K562 (cell line): ENCODE results near the gene TMEM87A. TPM values are rescaled to one million over a fixed set of nuclear protein-coding genes. Genes with fewer than 3 reads are reported as not detected.

Experiments
- CBX5 ChIP-seq: IDR thresholded peaks from 2 replicates; pipeline ENCODE4 v1.6.1; 2014; ENCODE audit warnings: low read depth, borderline replicate concordance
- HDGF ChIP-seq: fragments of 450-650 bp; IDR thresholded peaks from 2 replicates; pipeline ENCODE4 v1.6.1; 2016
- KAT7 ChIP-seq: sonication (generic); formaldehyde crosslinking; IDR thresholded peaks from 2 replicates; pipeline ENCODE4 v1.8.0; 2022; ENCODE audit warnings: missing genetic modification reagents, mild to moderate bottlenecking, borderline replicate concordance
- KHSRP ChIP-seq: fragments of 450-650 bp; IDR thresholded peaks from 2 replicates; pipeline ENCODE4 v1.6.1; 2017
- NR4A1 ChIP-seq, 2 experiments: fragments of 250-450 bp in 1 of 2; fragments of 450-650 bp in 1 of 2; sonication (Bioruptor Pico) in 1 of 2; IDR thresholded peaks; 2 replicates each; pipeline versions ENCODE4 v1.4.0 to v1.6.1; 2016 to 2020; ENCODE audit warnings: mild to moderate bottlenecking in 2 of 2, missing compliant biosample characterization in 1 of 2, missing genetic modification characterization in 1 of 2, moderate library complexity in 1 of 2
- NUFIP1 ChIP-seq: fragments of 450-650 bp; IDR thresholded peaks from 2 replicates; pipeline ENCODE4 v1.6.1; 2018; ENCODE audit not compliant: partially characterized antibody
- PYGO2 ChIP-seq: fragments of 450-650 bp; IDR thresholded peaks from 2 replicates; pipeline ENCODE4 v1.6.1; 2016; ENCODE audit warnings: mild to moderate bottlenecking, missing genetic modification characterization, moderate library complexity, missing compliant biosample characterization
- RBM34 ChIP-seq: fragments of 200-400 bp; formaldehyde crosslinking; IDR thresholded peaks from 2 replicates; pipeline ENCODE4 v1.6.1; 2018; ENCODE audit warnings: low read length, borderline replicate concordance; ENCODE audit not compliant: insufficient read depth
- ZFP30 ChIP-seq: fragments of 250-450 bp; sonication (Bioruptor Pico); IDR thresholded peaks from 2 replicates; pipeline ENCODE4 v1.8.0; 2022; ENCODE audit warnings: moderate library complexity, mild to moderate bottlenecking, inconsistent platforms, borderline replicate concordance
- ZNF133 ChIP-seq: fragments of 250-450 bp; sonication (Bioruptor Pico); IDR thresholded peaks from 2 replicates; pipeline ENCODE4 v1.4.0; 2020; ENCODE audit warnings: mild to moderate bottlenecking
- ZNF384 ChIP-seq: IDR thresholded peaks from 2 replicates; pipeline ENCODE4 v1.6.1; 2012; ENCODE audit warnings: low read depth, low read length, improper control_type of control experiment
- polyA plus RNA-seq, 8 experiments: library from polyadenylated mRNA; depleted of rRNA in 4 of 8; stranded (reverse) in 5 of 8; unstranded in 3 of 8; fragments of >200 nt; fragmentation: Nextera tagmentation in 2 of 8; fragmentation: Illumina TruSeq in 1 of 8; extraction: Ambion mirVana in 2 of 8; extraction: Trizol in 1 of 8; gene quantifications; 2 replicates each; pipeline versions ENCODE4 v1.2.1 to v1.2.3, GENCODE V29; 2011 to 2014; ENCODE audit warnings: inconsistent platforms in 1 of 8, missing spikeins in 1 of 8
- total RNA-seq, 7 experiments: library from RNA; depleted of rRNA in 6 of 7; stranded (reverse); fragments of >200 nt in 6 of 7; fragmentation: Illumina TruSeq in 2 of 7; extraction: Trizol in 2 of 7; gene quantifications; 2 replicates each; pipeline versions ENCODE4 v1.2.1 to v1.2.3, GENCODE V29; 2011 to 2021; ENCODE audit warnings: low replicate concordance in 1 of 7
- TF ChIP-seq, protein P1 (sequence below): fragments of 450-650 bp; IDR thresholded peaks from 2 replicates; pipeline ENCODE4 v1.6.1; 2016; ENCODE audit warnings: low read depth, mild to moderate bottlenecking, moderate library complexity
- TF ChIP-seq, protein P2 (sequence below), 2 experiments: IDR thresholded peaks; 2 replicates each; pipeline ENCODE4 v1.6.1; 2012; ENCODE audit warnings: improper control_type of control experiment in 2 of 2, low read depth in 2 of 2, low read length in 2 of 2, borderline replicate concordance in 1 of 2
- TF ChIP-seq, protein P3 (sequence below): fragments of 250-450 bp; sonication (Bioruptor Pico); IDR thresholded peaks from 2 replicates; pipeline ENCODE4 v1.5.0; 2021
- TF ChIP-seq, protein P4 (sequence below): sonication (generic); formaldehyde crosslinking; IDR thresholded peaks from 2 replicates; pipeline ENCODE4 v1.5.0; 2020; ENCODE audit warnings: missing genetic modification reagents
- TF ChIP-seq, protein P5 (sequence below): fragments of 250-450 bp; sonication (Bioruptor Pico); IDR thresholded peaks from 2 replicates; pipeline ENCODE4 v1.4.0; 2020; ENCODE audit warnings: borderline replicate concordance

The TMEM87A gene
- total and polyA plus RNA-seq, 9 of the 15 experiments (the other 6 are each of a cell fraction or from before 2014, with no cell fraction given), result 16.6 to 43.3 (median 29.6) TPM

DNA sequence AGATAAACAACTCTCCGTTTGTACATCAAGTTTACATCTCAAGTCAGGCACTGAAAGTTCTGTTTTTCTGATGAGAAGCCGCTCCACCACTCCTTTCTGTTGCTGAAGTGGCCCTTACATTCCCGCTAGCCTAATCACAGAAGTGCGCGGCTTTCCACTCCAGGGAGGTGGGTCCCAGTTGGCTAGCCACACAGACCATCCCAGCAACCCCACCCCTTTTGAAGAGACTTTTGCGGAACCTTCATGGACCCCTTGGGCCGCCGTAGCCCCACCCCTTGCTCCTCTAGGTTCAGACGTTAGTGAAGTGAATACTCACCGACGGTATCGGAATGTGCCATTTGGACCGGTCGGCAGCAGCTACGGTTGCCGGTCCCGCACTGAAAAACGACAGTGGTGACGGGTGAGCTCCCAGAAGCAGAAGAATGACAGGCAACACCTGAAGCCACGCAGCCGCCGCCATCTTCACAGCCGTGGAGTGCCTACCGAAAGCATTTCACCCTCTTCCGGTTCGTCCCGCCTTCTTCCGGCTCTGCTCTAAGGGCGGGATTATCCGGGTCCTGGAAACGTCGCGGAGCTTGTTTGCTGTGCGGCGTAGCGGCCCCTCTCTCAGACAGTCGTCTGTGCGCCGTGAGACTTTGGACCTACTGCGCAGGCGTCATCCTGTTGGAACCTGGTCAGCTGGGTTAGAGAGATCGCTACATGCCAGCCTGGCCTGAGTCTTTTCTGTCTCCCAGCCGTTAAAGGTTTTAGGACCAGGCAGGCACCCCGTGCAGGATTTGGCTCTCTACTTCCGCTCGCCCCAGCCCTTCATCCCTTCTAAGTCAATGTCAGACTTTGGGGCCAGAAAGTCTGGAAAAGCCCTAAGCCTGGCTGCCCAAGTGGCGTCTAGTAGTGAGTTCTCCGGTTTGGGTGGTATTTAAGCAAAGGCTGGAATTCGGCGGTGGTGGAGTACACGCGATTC lies at the start of gene TMEM87A, which contains the start of gene GANC (continued):
- TF ChIP-seq, protein P1, sequence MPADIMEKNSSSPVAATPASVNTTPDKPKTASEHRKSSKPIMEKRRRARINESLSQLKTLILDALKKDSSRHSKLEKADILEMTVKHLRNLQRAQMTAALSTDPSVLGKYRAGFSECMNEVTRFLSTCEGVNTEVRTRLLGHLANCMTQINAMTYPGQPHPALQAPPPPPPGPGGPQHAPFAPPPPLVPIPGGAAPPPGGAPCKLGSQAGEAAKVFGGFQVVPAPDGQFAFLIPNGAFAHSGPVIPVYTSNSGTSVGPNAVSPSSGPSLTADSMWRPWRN, result no peak
- TF ChIP-seq ZNF384, result no peak
- no peak for TF ChIP-seq ZFP30 (CRISPR knock-in tag)
- TF ChIP-seq HDGF, result no peak
- no peak for TF ChIP-seq KHSRP
- TF ChIP-seq, protein P2, sequence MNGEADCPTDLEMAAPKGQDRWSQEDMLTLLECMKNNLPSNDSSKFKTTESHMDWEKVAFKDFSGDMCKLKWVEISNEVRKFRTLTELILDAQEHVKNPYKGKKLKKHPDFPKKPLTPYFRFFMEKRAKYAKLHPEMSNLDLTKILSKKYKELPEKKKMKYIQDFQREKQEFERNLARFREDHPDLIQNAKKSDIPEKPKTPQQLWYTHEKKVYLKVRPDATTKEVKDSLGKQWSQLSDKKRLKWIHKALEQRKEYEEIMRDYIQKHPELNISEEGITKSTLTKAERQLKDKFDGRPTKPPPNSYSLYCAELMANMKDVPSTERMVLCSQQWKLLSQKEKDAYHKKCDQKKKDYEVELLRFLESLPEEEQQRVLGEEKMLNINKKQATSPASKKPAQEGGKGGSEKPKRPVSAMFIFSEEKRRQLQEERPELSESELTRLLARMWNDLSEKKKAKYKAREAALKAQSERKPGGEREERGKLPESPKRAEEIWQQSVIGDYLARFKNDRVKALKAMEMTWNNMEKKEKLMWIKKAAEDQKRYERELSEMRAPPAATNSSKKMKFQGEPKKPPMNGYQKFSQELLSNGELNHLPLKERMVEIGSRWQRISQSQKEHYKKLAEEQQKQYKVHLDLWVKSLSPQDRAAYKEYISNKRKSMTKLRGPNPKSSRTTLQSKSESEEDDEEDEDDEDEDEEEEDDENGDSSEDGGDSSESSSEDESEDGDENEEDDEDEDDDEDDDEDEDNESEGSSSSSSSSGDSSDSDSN (IDR thresholded peaks at IDR 0.05; ENCODE audit: borderline replicate concordance in 1 of 2, low read depth in 2 of 2, low read length in 2 of 2), result 0 out of 4 replicates have a peak, but pooled peaks of 1 of the 2 experiments have one; percentile 25
- TF ChIP-seq, protein P3, sequence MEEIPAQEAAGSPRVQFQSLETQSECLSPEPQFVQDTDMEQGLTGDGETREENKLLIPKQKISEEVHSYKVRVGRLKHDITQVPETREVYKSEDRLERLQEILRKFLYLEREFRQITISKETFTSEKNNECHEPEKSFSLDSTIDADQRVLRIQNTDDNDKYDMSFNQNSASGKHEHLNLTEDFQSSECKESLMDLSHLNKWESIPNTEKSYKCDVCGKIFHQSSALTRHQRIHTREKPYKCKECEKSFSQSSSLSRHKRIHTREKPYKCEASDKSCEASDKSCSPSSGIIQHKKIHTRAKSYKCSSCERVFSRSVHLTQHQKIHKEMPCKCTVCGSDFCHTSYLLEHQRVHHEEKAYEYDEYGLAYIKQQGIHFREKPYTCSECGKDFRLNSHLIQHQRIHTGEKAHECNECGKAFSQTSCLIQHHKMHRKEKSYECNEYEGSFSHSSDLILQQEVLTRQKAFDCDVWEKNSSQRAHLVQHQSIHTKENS (CRISPR knock-in tag), result no peak
- TF ChIP-seq, protein P4, sequence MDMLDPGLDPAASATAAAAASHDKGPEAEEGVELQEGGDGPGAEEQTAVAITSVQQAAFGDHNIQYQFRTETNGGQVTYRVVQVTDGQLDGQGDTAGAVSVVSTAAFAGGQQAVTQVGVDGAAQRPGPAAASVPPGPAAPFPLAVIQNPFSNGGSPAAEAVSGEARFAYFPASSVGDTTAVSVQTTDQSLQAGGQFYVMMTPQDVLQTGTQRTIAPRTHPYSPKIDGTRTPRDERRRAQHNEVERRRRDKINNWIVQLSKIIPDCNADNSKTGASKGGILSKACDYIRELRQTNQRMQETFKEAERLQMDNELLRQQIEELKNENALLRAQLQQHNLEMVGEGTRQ (CRISPR knock-in tag), result no peak
- TF ChIP-seq RBM34, result no peak
- 0 out of 2 replicates have a peak, but pooled peaks have one; percentile 65 for TF ChIP-seq NR4A1 (CRISPR knock-in tag; IDR thresholded peaks at IDR 0.05)
- TF ChIP-seq NR4A1 (tag; IDR thresholded peaks at IDR 0.05), result peak; percentile 45; the same call in 1 of the 2 replicates
- TF ChIP-seq, protein P5, sequence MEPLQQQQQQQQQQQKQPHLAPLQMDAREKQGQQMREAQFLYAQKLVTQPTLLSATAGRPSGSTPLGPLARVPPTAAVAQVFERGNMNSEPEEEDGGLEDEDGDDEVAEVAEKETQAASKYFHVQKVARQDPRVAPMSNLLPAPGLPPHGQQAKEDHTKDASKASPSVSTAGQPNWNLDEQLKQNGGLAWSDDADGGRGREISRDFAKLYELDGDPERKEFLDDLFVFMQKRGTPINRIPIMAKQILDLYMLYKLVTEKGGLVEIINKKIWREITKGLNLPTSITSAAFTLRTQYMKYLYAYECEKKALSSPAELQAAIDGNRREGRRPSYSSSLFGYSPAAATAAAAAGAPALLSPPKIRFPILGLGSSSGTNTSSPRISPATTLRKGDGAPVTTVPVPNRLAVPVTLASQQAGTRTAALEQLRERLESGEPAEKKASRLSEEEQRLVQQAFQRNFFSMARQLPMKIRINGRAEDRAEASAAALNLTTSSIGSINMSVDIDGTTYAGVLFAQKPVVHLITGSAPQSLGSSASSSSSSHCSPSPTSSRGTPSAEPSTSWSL, result no peak
- TF ChIP-seq CBX5, result no peak
- no peak for TF ChIP-seq ZNF133 (CRISPR knock-in tag)
- no peak for TF ChIP-seq PYGO2 (tag)
- TF ChIP-seq KAT7 (CRISPR knock-in tag), result peak; percentile 35; the same call in 1 of the 2 replicates
- TF ChIP-seq NUFIP1, result no peak
